ENCODE measurements around the gene ITPR1.

Gene ITPR1

DNA sequence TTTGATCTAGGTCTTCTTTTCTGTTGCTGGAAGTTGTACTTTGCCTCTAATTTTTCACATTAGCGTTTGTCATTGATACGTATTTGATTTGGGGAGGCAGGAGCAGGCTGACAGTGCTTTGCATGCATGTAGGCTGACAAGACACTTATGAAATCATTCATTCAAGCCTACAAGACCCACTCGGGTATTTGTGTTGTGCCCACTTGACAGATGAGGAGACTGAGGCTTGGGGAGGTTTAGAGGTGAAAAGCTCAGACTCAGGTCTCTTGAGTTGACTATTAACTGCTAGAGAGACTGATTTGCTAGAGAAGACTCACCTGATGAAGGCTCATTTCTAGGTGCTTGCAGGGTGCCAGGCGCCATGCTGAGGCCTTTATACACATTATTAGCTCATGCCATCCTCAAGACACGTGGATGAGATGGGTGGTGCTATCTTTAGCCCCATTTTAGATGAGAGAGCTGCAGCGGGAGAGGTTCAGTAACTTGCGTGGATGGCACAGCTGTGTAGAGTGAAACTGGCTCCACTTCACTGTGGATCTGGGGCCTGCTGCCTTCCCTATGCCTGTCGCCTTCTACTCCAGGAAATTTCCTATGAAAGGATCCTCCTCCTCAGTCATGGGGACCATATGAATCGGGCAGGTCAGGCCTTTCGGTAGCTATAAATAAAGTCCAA lies 192.7 kb downstream of the ITPR1 start:
- TF ChIP-seq, protein P1, sequence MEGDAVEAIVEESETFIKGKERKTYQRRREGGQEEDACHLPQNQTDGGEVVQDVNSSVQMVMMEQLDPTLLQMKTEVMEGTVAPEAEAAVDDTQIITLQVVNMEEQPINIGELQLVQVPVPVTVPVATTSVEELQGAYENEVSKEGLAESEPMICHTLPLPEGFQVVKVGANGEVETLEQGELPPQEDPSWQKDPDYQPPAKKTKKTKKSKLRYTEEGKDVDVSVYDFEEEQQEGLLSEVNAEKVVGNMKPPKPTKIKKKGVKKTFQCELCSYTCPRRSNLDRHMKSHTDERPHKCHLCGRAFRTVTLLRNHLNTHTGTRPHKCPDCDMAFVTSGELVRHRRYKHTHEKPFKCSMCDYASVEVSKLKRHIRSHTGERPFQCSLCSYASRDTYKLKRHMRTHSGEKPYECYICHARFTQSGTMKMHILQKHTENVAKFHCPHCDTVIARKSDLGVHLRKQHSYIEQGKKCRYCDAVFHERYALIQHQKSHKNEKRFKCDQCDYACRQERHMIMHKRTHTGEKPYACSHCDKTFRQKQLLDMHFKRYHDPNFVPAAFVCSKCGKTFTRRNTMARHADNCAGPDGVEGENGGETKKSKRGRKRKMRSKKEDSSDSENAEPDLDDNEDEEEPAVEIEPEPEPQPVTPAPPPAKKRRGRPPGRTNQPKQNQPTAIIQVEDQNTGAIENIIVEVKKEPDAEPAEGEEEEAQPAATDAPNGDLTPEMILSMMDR (IDR thresholded peaks at IDR 0.05; ENCODE audit: extremely low read depth, insufficient read depth, missing control alignments): no peak
- in situ Hi-C loops (cut with MboI; ENCODE audit: low pct_unique_long_range_greater_than_20kb, low sequenced_read_pairs, unreplicated experiment): no loop called here
- DNase-seq (ENCODE audit: low spot score): no peak

DNA sequence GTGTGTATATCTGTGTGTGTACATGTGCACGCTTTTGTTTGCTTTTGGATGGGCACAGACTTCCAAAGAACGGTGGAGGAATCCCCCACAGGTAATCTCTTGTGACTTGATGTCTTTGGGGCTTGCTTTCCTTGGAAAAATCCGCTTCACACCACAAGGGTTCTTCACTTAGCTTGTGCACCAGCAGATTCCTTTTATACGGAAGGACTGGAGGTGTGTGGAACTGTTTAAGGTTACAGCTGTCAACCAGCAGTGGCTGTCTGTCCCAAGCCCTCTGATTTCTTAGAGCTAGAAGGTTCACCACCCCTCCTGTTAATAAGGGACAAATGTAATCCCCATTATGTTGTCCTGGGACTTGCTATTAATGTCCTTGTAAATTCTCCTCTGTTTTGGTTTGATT lies 193.5 kb downstream of the ITPR1 start:
- TF ChIP-seq, protein P1 (IDR thresholded peaks at IDR 0.05; ENCODE audit: extremely low read depth, insufficient read depth, missing control alignments): no peak
- in situ Hi-C loops (cut with MboI; ENCODE audit: low pct_unique_long_range_greater_than_20kb, low sequenced_read_pairs, unreplicated experiment): no loop called here
- no peak for DNase-seq (ENCODE audit: low spot score)

DNA sequence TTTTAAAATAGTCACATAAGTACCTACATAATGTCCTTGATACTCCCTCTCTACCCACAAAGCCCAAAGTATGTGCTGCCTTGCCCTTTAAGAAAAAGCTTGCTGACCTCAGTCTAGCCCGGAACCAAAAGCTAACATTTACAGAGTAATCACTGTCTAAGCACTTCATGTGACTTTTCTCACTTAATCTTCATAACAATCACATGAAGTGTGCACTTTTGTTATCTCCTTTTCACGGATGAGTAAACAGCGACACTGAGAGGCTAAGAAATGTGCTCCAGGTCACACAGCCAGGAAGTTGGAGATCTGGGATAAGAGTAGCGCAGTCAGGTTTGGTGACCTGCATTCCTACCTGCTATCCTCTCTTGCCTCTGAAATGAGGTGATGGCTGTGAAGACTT lies 194.0 kb downstream of the ITPR1 start:
- in situ Hi-C loops (cut with MboI; ENCODE audit: low pct_unique_long_range_greater_than_20kb, low sequenced_read_pairs, unreplicated experiment): no loop called here
- TF ChIP-seq, protein P1 (IDR thresholded peaks at IDR 0.05; ENCODE audit: extremely low read depth, insufficient read depth, missing control alignments): no peak
- no peak for DNase-seq (ENCODE audit: low spot score)

DNA sequence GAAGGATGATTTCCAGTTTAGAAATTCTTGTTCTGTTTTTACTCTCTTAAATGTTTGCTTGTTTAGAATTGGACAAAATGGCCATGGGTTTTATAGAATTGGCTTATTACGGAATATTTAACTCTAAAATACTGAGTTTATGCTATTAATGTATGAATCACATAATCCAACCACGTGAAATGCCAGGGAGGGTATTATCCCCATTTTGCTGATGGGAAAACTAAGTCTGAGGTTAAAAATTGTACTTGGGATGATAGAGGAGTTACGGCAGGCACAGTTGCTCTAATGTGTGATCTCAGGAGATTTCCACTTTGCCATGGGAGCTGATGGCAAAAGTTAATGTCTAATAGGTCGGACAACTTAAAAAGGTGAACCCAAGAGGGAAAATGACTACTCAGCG lies 194.4 kb downstream of the ITPR1 start:
- TF ChIP-seq, protein P1 (IDR thresholded peaks at IDR 0.05; ENCODE audit: extremely low read depth, insufficient read depth, missing control alignments): no peak
- in situ Hi-C loops (cut with MboI; ENCODE audit: low pct_unique_long_range_greater_than_20kb, low sequenced_read_pairs, unreplicated experiment): no loop called here
- DNase-seq (ENCODE audit: low spot score): no peak

DNA sequence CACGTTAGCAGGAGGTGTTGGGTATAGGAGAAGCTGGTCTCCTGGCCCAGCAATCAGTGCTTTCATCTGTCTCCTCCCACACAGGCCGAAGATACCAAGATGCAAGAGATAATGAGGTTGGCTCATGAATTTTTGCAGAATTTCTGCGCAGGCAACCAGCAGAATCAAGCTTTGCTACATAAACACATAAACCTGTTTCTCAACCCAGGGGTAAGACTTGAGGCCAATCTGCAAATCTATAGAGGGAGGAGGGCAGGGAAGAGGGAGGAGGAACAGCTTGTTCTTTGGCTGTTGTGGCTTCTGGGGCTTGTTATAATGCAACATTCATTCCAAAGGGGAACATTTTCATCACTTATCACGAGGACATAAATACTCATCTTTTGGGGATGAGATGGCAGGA lies 195.3 kb downstream of the ITPR1 start:
- DNase-seq (ENCODE audit: low spot score): no peak
- in situ Hi-C loops (cut with MboI; ENCODE audit: low pct_unique_long_range_greater_than_20kb, low sequenced_read_pairs, unreplicated experiment): no loop called here
- TF ChIP-seq, protein P1 (IDR thresholded peaks at IDR 0.05; ENCODE audit: extremely low read depth, insufficient read depth, missing control alignments): no peak

DNA sequence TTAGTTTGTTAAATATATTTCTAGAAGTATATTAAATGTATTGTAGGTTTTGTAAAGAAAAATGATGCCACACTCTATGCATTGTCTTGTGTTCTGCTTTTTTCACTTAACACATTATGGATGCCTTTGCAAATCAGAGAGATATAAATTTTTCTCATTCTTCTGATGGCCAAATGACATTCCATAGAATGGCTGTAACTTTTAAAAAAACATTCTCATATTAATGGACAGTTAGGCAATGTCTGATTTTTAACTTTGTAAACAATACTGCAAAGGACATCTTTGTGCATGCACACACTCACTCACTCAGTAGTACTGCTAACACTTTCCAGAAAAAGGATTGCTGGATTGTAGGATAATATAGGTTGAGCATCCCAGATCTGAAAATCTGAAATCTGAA lies 195.9 kb downstream of the ITPR1 start:
- no peak for DNase-seq (ENCODE audit: low spot score)
- TF ChIP-seq, protein P1 (IDR thresholded peaks at IDR 0.05; ENCODE audit: extremely low read depth, insufficient read depth, missing control alignments): no peak
- in situ Hi-C loops (cut with MboI; ENCODE audit: low pct_unique_long_range_greater_than_20kb, low sequenced_read_pairs, unreplicated experiment): no loop called here
